ENCODE measurements around the gene GALC. TPM values are rescaled to one million over a fixed set of nuclear protein-coding genes. Genes with fewer than 3 reads are reported as not detected.

GALC gene
- total and polyA plus RNA-seq, 11 donors = 6.1 to 28.2 (median 16.9) TPM

DNA sequence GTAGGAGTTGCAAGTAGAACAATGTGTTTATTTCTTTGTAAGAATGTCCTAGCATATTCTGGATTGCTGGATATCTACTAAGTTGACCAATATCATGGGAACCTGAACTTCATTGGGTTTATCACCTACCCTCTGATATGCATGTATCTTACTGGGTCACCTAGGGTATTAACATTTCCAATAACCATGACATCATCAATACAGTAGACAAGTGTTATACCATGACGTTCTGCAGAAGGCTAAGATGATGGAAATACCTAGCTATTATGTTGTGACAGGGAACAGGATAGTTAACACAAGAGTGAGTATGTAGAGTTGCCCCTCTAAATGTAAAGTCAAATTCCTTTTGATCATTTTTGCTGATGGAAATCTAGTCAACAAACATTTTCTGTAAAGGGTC is 37.9 kb upstream of the GALC start:
- H3K9me3 ChIP-seq = no peaks in the 10 kb centered on the region
- peaks cover 0 to 12% (median 0%) of the 10 kb centered on the region in 9 donors for H3K27me3 ChIP-seq
- WGBS, 4 donors = 60 to 78% (median 73%) methylated on average over 1 of the region's 1 CpG
- no peak for TF ChIP-seq CTCF (IDR thresholded peaks at IDR 0.05)
- no peak for TF ChIP-seq POLR2A (IDR thresholded peaks at IDR 0.05)
- no peak overlapping the region for H3K4me3 ChIP-seq
- intact Hi-C loops (cut with DNase I) = no loop called here
- ATAC-seq = no peak
- no peaks in the 10 kb centered on the region for H3K36me3 ChIP-seq
- peak overlapping the region in 1 of 12 donors; percentile 43 for H3K27ac ChIP-seq
- DNase-seq = no peak
- peaks cover 0 to 45% (median 0%) of the 10 kb centered on the region in 12 donors for H3K4me1 ChIP-seq

- Histone ChIP-seq H3K27ac (peak overlapping the region in 1 of 12 donors; percentile 43), H3K36me3 (no peaks in the 10 kb centered on the region), H3K9me3 (no peaks in the 10 kb centered on the region), H3K4me1 (peaks cover 0 to 50% (median 0%) of the 10 kb centered on the region in 12 donors), H3K4me3 (no peak overlapping the region), H3K27me3 (peaks cover 0 to 4% (median 0%) of the 10 kb centered on the region in 9 donors)
- DNase-seq (peak in 1 of 5 donors; percentile 30), ATAC-seq (peak in 2 of 4 donors; percentile 34 to 46)
- WGBS, 4 donors = 42 to 52% (median 48%) methylated on average over 1 of the region's 1 CpG
- TF ChIP-seq POLR2A (IDR thresholded peaks at IDR 0.05) (no peak), CTCF (IDR thresholded peaks at IDR 0.05) (no peak)
- intact Hi-C loops (cut with DNase I) = no loop called here
Observed at GRCh38 chr14:88030079-88030478, 37.1 kb upstream of the GALC start.

GRCh38 chr14:88029500-88029899 is 36.5 kb upstream of the GALC start:
- intact Hi-C loops (cut with DNase I) = no loop called here
- ATAC-seq = no peak
- WGBS, 4 donors = 45 to 64% (median 52%) methylated on average over 2 of the region's 2 CpGs
- no peaks in the 10 kb centered on the region for H3K36me3 ChIP-seq
- peaks cover 0 to 54% (median 0%) of the 10 kb centered on the region in 12 donors for H3K4me1 ChIP-seq
- no peak for TF ChIP-seq POLR2A (IDR thresholded peaks at IDR 0.05)
- TF ChIP-seq CTCF (IDR thresholded peaks at IDR 0.05) = no peak
- peaks cover 0 to 4% (median 0%) of the 10 kb centered on the region in 9 donors for H3K27me3 ChIP-seq
- no peak overlapping the region for H3K4me3 ChIP-seq
- DNase-seq = no peak
- H3K9me3 ChIP-seq = no peaks in the 10 kb centered on the region
- H3K27ac ChIP-seq = peak overlapping the region in 1 of 12 donors; percentile 43

DNA sequence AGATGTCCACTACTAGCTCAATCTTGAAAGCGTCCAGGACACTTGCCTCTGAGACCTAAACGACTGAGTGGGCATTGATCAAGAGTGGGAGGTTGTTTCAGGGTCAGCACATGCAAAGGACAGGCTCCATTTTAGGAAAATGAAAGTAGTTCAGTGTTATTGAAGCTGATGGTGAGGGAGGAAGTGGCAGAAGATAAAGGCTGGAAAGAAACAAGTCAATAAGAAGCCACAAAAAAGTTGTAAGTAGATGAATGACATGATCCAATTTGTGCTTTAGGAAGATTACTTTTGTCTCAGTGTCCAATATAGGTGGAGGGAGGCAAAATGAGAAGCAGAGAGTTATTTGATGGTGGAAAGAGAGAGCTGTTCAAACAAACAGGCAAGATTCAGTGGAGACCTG is 33.9 kb upstream of the GALC start:
- H3K27me3 ChIP-seq = no peaks in the 10 kb centered on the region
- 34 to 49% (median 35%) methylated on average over 2 of the region's 2 CpGs for WGBS, 4 donors
- H3K27ac ChIP-seq = peak overlapping the region in 1 of 12 donors; percentile 43
- ATAC-seq (no peak), DNase-seq (no peak)
- intact Hi-C loops (cut with DNase I) = no loop called here
- H3K4me3 ChIP-seq = no peak overlapping the region
- no peaks in the 10 kb centered on the region for H3K9me3 ChIP-seq
- H3K36me3 ChIP-seq = no peaks in the 10 kb centered on the region
- peaks cover 0 to 52% (median 0%) of the 10 kb centered on the region in 12 donors for H3K4me1 ChIP-seq
- no peak for TF ChIP-seq CTCF (IDR thresholded peaks at IDR 0.05)
- TF ChIP-seq POLR2A (IDR thresholded peaks at IDR 0.05) = no peak

All from heart left ventricle (tissue), 16 donors.